Neural cell (in vitro differentiated cells): ENCODE measurements around the gene PIBF1. TPM values are rescaled to one million over a fixed set of nuclear protein-coding genes. Genes with fewer than 3 reads are reported as not detected.

ENCODE experiments used
- H2AFZ ChIP-seq: fragments of 200-600, 300-800 bp; sonication (generic), shearing (Covaris generic); 2 replicates; pipeline ENCODE4 v1.6.0; 2014; ENCODE audit warnings: low read depth, mild to moderate bottlenecking, antibody characterized with exemption, low read length, moderate library complexity
- H3F3A ChIP-seq: fragments of 200-600 bp; shearing (Covaris generic); 2 replicates; pipeline ENCODE4 v1.6.1; 2016; ENCODE audit warnings: mild to moderate bottlenecking, moderate library complexity, mixed read lengths, antibody characterized with exemption, low read length; ENCODE audit not compliant: insufficient read depth, poor library complexity, severe bottlenecking
- H3K27ac ChIP-seq: fragments of 200-600, 300-800 bp; sonication (generic), shearing (Covaris generic); 2 replicates; pipeline ENCODE4 v1.5.1; 2014; ENCODE audit warnings: mild to moderate bottlenecking, low read length, moderate library complexity
- H3K27me3 ChIP-seq: fragments of 300-800, 200-600 bp; sonication (generic), shearing (Covaris generic); 2 replicates; pipeline ENCODE4 v1.6.0; 2014; ENCODE audit warnings: mild to moderate bottlenecking, low read depth, low read length, moderate library complexity; ENCODE audit not compliant: insufficient read depth
- H3K36me3 ChIP-seq: fragments of 300-800, 200-600 bp; sonication (generic), shearing (Covaris generic); 2 replicates; pipeline ENCODE4 v1.5.1; 2014; ENCODE audit warnings: mild to moderate bottlenecking, antibody characterized with exemption, low read length, moderate library complexity; ENCODE audit not compliant: insufficient read depth
- H3K4me2 ChIP-seq: fragments of 300-800, 200-600 bp; sonication (generic), shearing (Covaris generic); 2 replicates; pipeline ENCODE4 v1.6.0; 2014; ENCODE audit warnings: mild to moderate bottlenecking, low read length
- H3K4me3 ChIP-seq: fragments of 300-800, 200-600 bp; sonication (generic), shearing (Covaris generic); 2 replicates; pipeline ENCODE4 v1.5.1; 2014; ENCODE audit warnings: mild to moderate bottlenecking, low read length, moderate library complexity
- H3K79me2 ChIP-seq: fragments of 200-600 bp; shearing (Covaris generic); replicated peaks from 2 replicates; pipeline ENCODE4 v1.6.0; 2014; ENCODE audit warnings: mild to moderate bottlenecking, low read length, moderate library complexity; ENCODE audit not compliant: insufficient read depth
- H3K9ac ChIP-seq: fragments of 300-800, 200-600 bp; sonication (generic), shearing (Covaris generic); 2 replicates; pipeline ENCODE4 v1.6.1; 2016; ENCODE audit warnings: mild to moderate bottlenecking, low read length, mixed read lengths
- H3K9me2 ChIP-seq: fragments of 200-600 bp; shearing (Covaris generic); 2 replicates; pipeline ENCODE4 v1.6.1; 2016; ENCODE audit warnings: mild to moderate bottlenecking, low read length, mixed read lengths; ENCODE audit not compliant: insufficient read depth
- H3K9me3 ChIP-seq: fragments of 200-600, 300-800 bp; sonication (generic), shearing (Covaris generic); 2 replicates; pipeline ENCODE4 v1.6.1; 2016; ENCODE audit warnings: mild to moderate bottlenecking, mixed run types, low read length, moderate library complexity, mixed read lengths
- H4K20me1 ChIP-seq: fragments of 200-600 bp; shearing (Covaris generic); 2 replicates; pipeline ENCODE4 v1.6.1; 2016; ENCODE audit warnings: mild to moderate bottlenecking, mixed run types; ENCODE audit not compliant: insufficient read depth
- EP300 ChIP-seq: fragments of 450-650 bp; conservative IDR thresholded peaks from 2 replicates; pipeline ENCODE4 v1.6.1; 2014; ENCODE audit warnings: antibody characterized with exemption, mild to moderate bottlenecking, moderate library complexity; ENCODE audit not compliant: poor library complexity, severe bottlenecking
- EZH2 ChIP-seq: fragments of 200-600, 300-800 bp; shearing (Covaris generic), sonication (generic); IDR thresholded peaks from 2 replicates; pipeline ENCODE4 v1.6.1; 2014; ENCODE audit warnings: antibody characterized with exemption, low read length, borderline replicate concordance, mild to moderate bottlenecking; ENCODE audit not compliant: insufficient read depth, poor library complexity, severe bottlenecking
- MXI1 ChIP-seq: fragments of 450-650 bp; conservative IDR thresholded peaks from 2 replicates; pipeline ENCODE4 v1.6.1; 2014; ENCODE audit warnings: antibody characterized with exemption, mild to moderate bottlenecking; ENCODE audit not compliant: poor library complexity, severe bottlenecking
- POLR2AphosphoS5 ChIP-seq: IDR thresholded peaks from 2 replicates; pipeline ENCODE4 v1.6.1; 2012
- RAD21 ChIP-seq: fragments of 450-650 bp; conservative IDR thresholded peaks from 2 replicates; pipeline ENCODE4 v1.6.1; 2014; ENCODE audit warnings: antibody characterized with exemption, mild to moderate bottlenecking, moderate library complexity
- SMC3 ChIP-seq: fragments of 450-650 bp; conservative IDR thresholded peaks from 2 replicates; pipeline ENCODE4 v1.6.1; 2014; ENCODE audit warnings: antibody characterized with exemption, mild to moderate bottlenecking, moderate library complexity; ENCODE audit not compliant: poor library complexity
- TAF1 ChIP-seq: IDR thresholded peaks from 2 replicates; pipeline ENCODE4 v1.6.1; 2012; ENCODE audit warnings: low read depth
- polyA plus RNA-seq: library from polyadenylated mRNA; depleted of rRNA; stranded (reverse); fragments of >200 nt; gene quantifications from 2 replicates; pipeline ENCODE4 v1.2.3, GENCODE V29; 2014
- TF ChIP-seq, protein P1 (sequence below): fragments of 450-650 bp; IDR thresholded peaks from 2 replicates; pipeline ENCODE4 v1.5.1; 2014; ENCODE audit warnings: antibody characterized with exemption, mild to moderate bottlenecking, moderate library complexity; ENCODE audit not compliant: poor library complexity, severe bottlenecking
- TF ChIP-seq, protein P2 (sequence below): IDR thresholded peaks from 2 replicates; pipeline ENCODE4 v1.6.1; 2012; ENCODE audit warnings: borderline replicate concordance

The PIBF1 gene
- polyA plus RNA-seq, 1 donor from 2014 or later, result 42.4 TPM

DNA sequence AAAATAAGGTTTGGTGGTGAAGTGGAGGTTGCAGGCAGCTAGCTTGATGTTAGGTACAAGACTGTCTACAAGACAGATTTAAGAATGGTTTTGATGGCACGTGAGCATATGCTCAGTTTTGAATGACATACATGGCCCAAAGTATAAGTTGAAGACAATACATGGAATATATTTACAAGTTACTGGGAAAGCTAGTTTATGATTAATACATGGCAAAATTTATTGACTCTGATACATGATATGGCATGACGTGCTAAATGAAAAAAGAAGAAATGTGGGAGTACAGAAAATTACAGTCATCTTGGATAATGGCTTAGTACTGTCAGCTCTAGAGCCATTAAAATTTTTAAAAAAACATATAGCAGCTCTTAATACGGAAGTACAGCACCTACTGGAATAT lies 281.2 kb downstream of the PIBF1 start:
- Histone ChIP-seq H3K36me3 (no peaks in the 10 kb centered on the region), H4K20me1 (no peaks in the 10 kb centered on the region), H3K4me3 (no peak overlapping the region), H3K9ac (no peak overlapping the region), H3K9me3 (no peaks in the 10 kb centered on the region), H3K27me3 (peaks cover 38% of the 10 kb centered on the region), H3K4me2 (no peak overlapping the region), H3F3A (no peaks in the 10 kb centered on the region), H3K27ac (no peak overlapping the region), H2AFZ (no peak overlapping the region), H3K9me2 (no peaks in the 10 kb centered on the region), H3K79me2 (no peaks in the 10 kb centered on the region)
- TF ChIP-seq, protein P1, sequence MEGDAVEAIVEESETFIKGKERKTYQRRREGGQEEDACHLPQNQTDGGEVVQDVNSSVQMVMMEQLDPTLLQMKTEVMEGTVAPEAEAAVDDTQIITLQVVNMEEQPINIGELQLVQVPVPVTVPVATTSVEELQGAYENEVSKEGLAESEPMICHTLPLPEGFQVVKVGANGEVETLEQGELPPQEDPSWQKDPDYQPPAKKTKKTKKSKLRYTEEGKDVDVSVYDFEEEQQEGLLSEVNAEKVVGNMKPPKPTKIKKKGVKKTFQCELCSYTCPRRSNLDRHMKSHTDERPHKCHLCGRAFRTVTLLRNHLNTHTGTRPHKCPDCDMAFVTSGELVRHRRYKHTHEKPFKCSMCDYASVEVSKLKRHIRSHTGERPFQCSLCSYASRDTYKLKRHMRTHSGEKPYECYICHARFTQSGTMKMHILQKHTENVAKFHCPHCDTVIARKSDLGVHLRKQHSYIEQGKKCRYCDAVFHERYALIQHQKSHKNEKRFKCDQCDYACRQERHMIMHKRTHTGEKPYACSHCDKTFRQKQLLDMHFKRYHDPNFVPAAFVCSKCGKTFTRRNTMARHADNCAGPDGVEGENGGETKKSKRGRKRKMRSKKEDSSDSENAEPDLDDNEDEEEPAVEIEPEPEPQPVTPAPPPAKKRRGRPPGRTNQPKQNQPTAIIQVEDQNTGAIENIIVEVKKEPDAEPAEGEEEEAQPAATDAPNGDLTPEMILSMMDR, result no peak
- no peak for TF ChIP-seq TAF1

GRCh38 chr13:73065036-73065435 lies 283.1 kb downstream of the PIBF1 start:
- Histone ChIP-seq H3K36me3 (no peaks in the 10 kb centered on the region), H3K4me3 (no peak overlapping the region), H4K20me1 (no peaks in the 10 kb centered on the region), H3K27ac (no peak overlapping the region), H3K27me3 (peaks cover 21% of the 10 kb centered on the region), H3K9ac (no peak overlapping the region), H3K9me3 (no peaks in the 10 kb centered on the region), H3F3A (no peaks in the 10 kb centered on the region), H3K79me2 (no peaks in the 10 kb centered on the region), H3K9me2 (no peaks in the 10 kb centered on the region), H3K4me2 (no peak overlapping the region), H2AFZ (no peak overlapping the region)
- no peak for TF ChIP-seq TAF1
- no peak for TF ChIP-seq POLR2AphosphoS5
- no peak for TF ChIP-seq EP300
- TF ChIP-seq RAD21, result no peak
- TF ChIP-seq EZH2, result no peak
- TF ChIP-seq MXI1, result no peak
- TF ChIP-seq, protein P2, sequence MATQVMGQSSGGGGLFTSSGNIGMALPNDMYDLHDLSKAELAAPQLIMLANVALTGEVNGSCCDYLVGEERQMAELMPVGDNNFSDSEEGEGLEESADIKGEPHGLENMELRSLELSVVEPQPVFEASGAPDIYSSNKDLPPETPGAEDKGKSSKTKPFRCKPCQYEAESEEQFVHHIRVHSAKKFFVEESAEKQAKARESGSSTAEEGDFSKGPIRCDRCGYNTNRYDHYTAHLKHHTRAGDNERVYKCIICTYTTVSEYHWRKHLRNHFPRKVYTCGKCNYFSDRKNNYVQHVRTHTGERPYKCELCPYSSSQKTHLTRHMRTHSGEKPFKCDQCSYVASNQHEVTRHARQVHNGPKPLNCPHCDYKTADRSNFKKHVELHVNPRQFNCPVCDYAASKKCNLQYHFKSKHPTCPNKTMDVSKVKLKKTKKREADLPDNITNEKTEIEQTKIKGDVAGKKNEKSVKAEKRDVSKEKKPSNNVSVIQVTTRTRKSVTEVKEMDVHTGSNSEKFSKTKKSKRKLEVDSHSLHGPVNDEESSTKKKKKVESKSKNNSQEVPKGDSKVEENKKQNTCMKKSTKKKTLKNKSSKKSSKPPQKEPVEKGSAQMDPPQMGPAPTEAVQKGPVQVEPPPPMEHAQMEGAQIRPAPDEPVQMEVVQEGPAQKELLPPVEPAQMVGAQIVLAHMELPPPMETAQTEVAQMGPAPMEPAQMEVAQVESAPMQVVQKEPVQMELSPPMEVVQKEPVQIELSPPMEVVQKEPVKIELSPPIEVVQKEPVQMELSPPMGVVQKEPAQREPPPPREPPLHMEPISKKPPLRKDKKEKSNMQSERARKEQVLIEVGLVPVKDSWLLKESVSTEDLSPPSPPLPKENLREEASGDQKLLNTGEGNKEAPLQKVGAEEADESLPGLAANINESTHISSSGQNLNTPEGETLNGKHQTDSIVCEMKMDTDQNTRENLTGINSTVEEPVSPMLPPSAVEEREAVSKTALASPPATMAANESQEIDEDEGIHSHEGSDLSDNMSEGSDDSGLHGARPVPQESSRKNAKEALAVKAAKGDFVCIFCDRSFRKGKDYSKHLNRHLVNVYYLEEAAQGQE, result no peak
- TF ChIP-seq SMC3, result no peak
- TF ChIP-seq, protein P1, result no peak
